Measurements from ENCODE around the gene SERPINI1.

The SERPINI1 gene

GRCh38 chr3:167740961-167741587 is 5.6 kb downstream of the SERPINI1 start:
- H3K36me3 ChIP-seq, result no peaks in the 10 kb centered on the region
- H3K9me3 ChIP-seq (replicated peaks in 1 of 11), result no peaks in the 10 kb centered on the region
- no peak overlapping the region for H3K4me3 ChIP-seq
- H3K27me3 ChIP-seq, result no peaks in the 10 kb centered on the region
- peaks cover 5 to 19% (median 12%) of the 10 kb centered on the region in 10 experiments for H3K4me1 ChIP-seq
- H3K27ac ChIP-seq, result no peak overlapping the region
- H3K9ac ChIP-seq, result no peak overlapping the region
- H4K20me1 ChIP-seq, result no peaks in the 10 kb centered on the region; a peak in 1 of 22 replicates
- no peak overlapping the region for H3K4me2 ChIP-seq
- TF ChIP-seq Cebpa-rat (IDR thresholded peaks at IDR 0.05), result no peak

DNA sequence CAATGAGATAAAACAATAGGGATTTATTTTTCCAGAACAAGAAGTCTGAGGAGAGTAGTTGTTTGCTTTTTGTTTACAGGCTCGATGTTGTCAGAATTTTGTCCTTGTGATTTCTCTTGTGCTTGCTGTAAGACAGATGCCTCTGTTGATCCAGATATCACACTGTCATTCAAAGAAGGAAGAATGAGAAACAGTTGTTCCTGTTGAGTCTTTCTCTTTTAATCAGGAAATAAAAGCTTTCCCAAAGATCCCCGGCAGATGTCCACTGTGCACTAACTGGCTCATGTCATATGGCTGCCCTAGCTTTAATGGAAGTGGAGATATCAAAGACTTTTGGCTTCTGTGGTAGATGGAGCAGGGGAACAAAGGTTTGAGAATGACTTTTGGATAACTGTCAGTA is 6.8 kb downstream of the SERPINI1 start:
- Histone ChIP-seq H3K36me3 (no peaks in the 10 kb centered on the region), H3K9ac (no peak overlapping the region), H3K9me3 (replicated peaks in 1 of 11) (no peaks in the 10 kb centered on the region), H3K4me3 (no peak overlapping the region), H4K20me1 (no peaks in the 10 kb centered on the region), H3K27ac (no peak overlapping the region), H3K27me3 (no peaks in the 10 kb centered on the region), H3K4me2 (no peak overlapping the region), H3K4me1 (peaks cover 0 to 15% (median 9%) of the 10 kb centered on the region in 10 experiments; a peak in 11 of 20 replicates)
- TF ChIP-seq Cebpa-rat (IDR thresholded peaks at IDR 0.05), result no peak

GRCh38 chr3:167743799-167744198 is 8.3 kb downstream of the SERPINI1 start:
- Histone ChIP-seq H3K4me3 (no peak overlapping the region), H3K4me1 (peaks cover 0 to 11% (median 8%) of the 10 kb centered on the region in 10 experiments; a peak in 11 of 20 replicates), H3K9me3 (replicated peaks in 1 of 11) (no peaks in the 10 kb centered on the region), H3K36me3 (no peaks in the 10 kb centered on the region), H3K27ac (no peak overlapping the region), H4K20me1 (no peaks in the 10 kb centered on the region), H3K27me3 (no peaks in the 10 kb centered on the region), H3K4me2 (no peak overlapping the region), H3K9ac (no peak overlapping the region)
- TF ChIP-seq Cebpa-rat (IDR thresholded peaks at IDR 0.05), result no peak

DNA sequence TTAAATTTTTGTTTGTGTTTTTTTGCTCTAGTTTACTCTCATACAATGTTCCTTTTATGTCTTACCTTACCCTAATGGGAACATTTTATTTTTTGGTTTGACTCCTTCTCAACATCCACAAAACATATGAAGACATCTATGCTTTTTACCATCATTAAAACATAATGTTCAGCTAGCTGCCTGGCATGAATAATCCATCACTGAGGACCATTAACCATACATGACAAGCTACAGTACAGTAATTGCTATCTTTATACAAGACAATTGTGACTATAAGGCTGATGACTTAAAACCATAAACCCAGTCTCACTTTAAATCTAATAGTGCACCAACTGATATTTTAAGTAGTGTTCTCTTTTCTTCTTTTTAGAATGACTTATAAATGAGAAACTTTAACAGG is 13.7 kb downstream of the SERPINI1 start:
- Histone ChIP-seq H4K20me1 (no peaks in the 10 kb centered on the region), H3K27ac (no peak overlapping the region), H3K9me3 (replicated peaks in 1 of 11) (no peaks in the 10 kb centered on the region), H3K4me2 (no peak overlapping the region), H3K36me3 (no peaks in the 10 kb centered on the region), H3K4me3 (no peak overlapping the region), H3K4me1 (peaks cover 5 to 21% (median 17%) of the 10 kb centered on the region in 10 experiments; a peak in 19 of 20 replicates), H3K9ac (no peak overlapping the region), H3K27me3 (no peaks in the 10 kb centered on the region)
- TF ChIP-seq Cebpa-rat (IDR thresholded peaks at IDR 0.05), result no peak

- no peak overlapping the region; a peak in 1 of 22 replicates for H3K27ac ChIP-seq
- no peak overlapping the region for H3K4me3 ChIP-seq
Measured at GRCh38 chr3:167749728-167750127, 14.2 kb downstream of the SERPINI1 start.

GRCh38 chr3:167750272-167750971 is 14.9 kb downstream of the SERPINI1 start:
- TF ChIP-seq Cebpa-rat (IDR thresholded peaks at IDR 0.05), result no peak
- no peaks in the 10 kb centered on the region for H3K36me3 ChIP-seq
- H3K9ac ChIP-seq, result no peak overlapping the region
- no peaks in the 10 kb centered on the region for H4K20me1 ChIP-seq
- peak overlapping the region; percentile 13 to 58 (median 28); a peak in 18 of 22 replicates for H3K4me2 ChIP-seq
- H3K27me3 ChIP-seq, result no peaks in the 10 kb centered on the region
- no peaks in the 10 kb centered on the region for H3K9me3 ChIP-seq (replicated peaks in 1 of 11)
- H3K4me1 ChIP-seq, result peaks cover 5 to 21% (median 17%) of the 10 kb centered on the region in 10 experiments; a peak in 19 of 20 replicates
- no peak overlapping the region for H3K4me3 ChIP-seq
- H3K27ac ChIP-seq, result no peak overlapping the region; a peak in 2 of 22 replicates

More at GRCh38 chr3:167749728-167750127, 14.2 kb downstream of the SERPINI1 start:
- Histone ChIP-seq H4K20me1 (no peaks in the 10 kb centered on the region), H3K4me2 (peak overlapping the region in 1 of 11 experiments; percentile 24; a peak in 4 of 22 replicates), H3K36me3 (no peaks in the 10 kb centered on the region), H3K4me1 (peaks cover 5 to 21% (median 17%) of the 10 kb centered on the region in 10 experiments; a peak in 19 of 20 replicates), H3K27me3 (no peaks in the 10 kb centered on the region), H3K9ac (no peak overlapping the region), H3K9me3 (replicated peaks in 1 of 11) (no peaks in the 10 kb centered on the region)
- TF ChIP-seq Cebpa-rat (IDR thresholded peaks at IDR 0.05), result no peak

- Histone ChIP-seq H3K27ac (no peak overlapping the region), H3K36me3 (no peaks in the 10 kb centered on the region), H3K9ac (no peak overlapping the region), H3K4me2 (no peak overlapping the region), H4K20me1 (no peaks in the 10 kb centered on the region), H3K9me3 (replicated peaks in 1 of 11) (no peaks in the 10 kb centered on the region), H3K4me1 (peaks cover 4 to 12% (median 7%) of the 10 kb centered on the region in 10 experiments; a peak in 17 of 20 replicates), H3K27me3 (no peaks in the 10 kb centered on the region), H3K4me3 (no peak overlapping the region)
- no peak for TF ChIP-seq Cebpa-rat (IDR thresholded peaks at IDR 0.05)
Measured at GRCh38 chr3:167754049-167754448, 18.5 kb downstream of the SERPINI1 start.

DNA sequence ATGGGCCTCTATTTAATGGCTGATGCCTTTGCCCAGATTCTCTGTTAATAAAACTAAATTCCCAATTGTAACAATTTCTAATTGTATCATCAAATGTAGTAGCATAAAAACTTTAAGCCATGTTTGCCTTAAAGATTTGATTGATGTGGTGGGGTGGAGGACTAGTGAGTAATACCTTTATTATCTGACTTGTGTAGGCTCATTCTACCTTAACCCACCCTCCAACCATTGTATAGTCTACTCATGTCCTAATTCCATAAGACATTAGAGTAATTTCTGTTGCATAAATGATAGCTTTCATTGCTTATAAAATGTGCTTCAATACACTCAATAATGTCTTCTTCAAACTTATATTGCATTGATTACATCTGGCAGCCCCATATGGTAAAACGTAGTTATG is 25.8 kb downstream of the SERPINI1 start:
- H3K36me3 ChIP-seq, result peaks cover 0 to 4% (median 0%) of the 10 kb centered on the region in 11 experiments; a peak in 1 of 22 replicates
- no peak overlapping the region for H3K27ac ChIP-seq
- H3K9ac ChIP-seq, result no peak overlapping the region
- H3K4me3 ChIP-seq, result no peak overlapping the region
- peaks cover 18 to 23% (median 22%) of the 10 kb centered on the region in 11 experiments for H3K9me3 ChIP-seq (replicated peaks in 1 of 11)
- H4K20me1 ChIP-seq, result no peaks in the 10 kb centered on the region
- H3K4me1 ChIP-seq, result no peaks in the 10 kb centered on the region
- H3K4me2 ChIP-seq, result no peak overlapping the region
- no peaks in the 10 kb centered on the region for H3K27me3 ChIP-seq
- no peak for TF ChIP-seq Cebpa-rat (IDR thresholded peaks at IDR 0.05)

DNA sequence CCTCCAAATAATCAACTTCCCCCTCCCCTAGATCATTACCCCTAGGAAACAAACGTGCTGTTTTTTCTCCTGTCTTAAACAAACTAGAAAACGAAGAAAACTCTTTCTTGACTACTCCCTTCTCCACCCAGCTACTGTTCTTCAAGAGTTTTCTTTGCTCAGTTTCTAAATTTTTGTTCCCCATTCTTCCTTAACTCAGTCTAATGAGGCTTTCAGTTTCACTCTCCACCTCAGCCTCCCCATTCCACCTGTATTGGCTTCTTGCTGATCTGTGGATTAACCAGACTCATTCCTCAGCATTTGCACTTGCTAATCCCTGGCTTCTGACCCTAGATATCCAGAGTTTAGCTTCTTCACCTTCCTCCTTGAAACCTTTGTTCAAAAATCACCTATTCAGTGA is 26.8 kb downstream of the SERPINI1 start:
- Histone ChIP-seq H3K4me3 (no peak overlapping the region), H3K36me3 (peaks cover 0 to 4% (median 0%) of the 10 kb centered on the region in 11 experiments; a peak in 1 of 22 replicates), H4K20me1 (no peaks in the 10 kb centered on the region), H3K4me2 (no peak overlapping the region), H3K27ac (no peak overlapping the region), H3K4me1 (no peaks in the 10 kb centered on the region), H3K27me3 (no peaks in the 10 kb centered on the region), H3K9ac (no peak overlapping the region), H3K9me3 (replicated peaks in 1 of 11) (peaks cover 21 to 33% (median 30%) of the 10 kb centered on the region in 11 experiments)
- TF ChIP-seq Cebpa-rat (IDR thresholded peaks at IDR 0.05), result no peak

Measured in BLaER1 treated with 17β-estradiol and CSF1 and Interleukin-3, amounts not matched to agents 10 nM and 100 nM (cell line).